ENCODE measurements around the gene MS4A18. TPM values are rescaled to one million over a fixed set of nuclear protein-coding genes. Genes with fewer than 3 reads are reported as not detected.

The MS4A18 gene
- total and polyA plus RNA-seq, 4 donors: not detected

- H3K4me3 ChIP-seq (ENCODE audit: low read depth in 1 of 3, low read length in 3 of 3): no peak overlapping the region
- peaks cover 0 to 2% (median 0%) of the 10 kb centered on the region in 4 donors for H3K9me3 ChIP-seq (ENCODE audit: control insufficient read depth in 4 of 4, low read length in 3 of 4)
- H3K27ac ChIP-seq (ENCODE audit: low read depth in 1 of 2, low read length in 2 of 2): no peak overlapping the region
- DNase-seq (ENCODE audit: low spot score): peak; percentile 81
- 20% methylated on average over 15 of the region's 15 CpGs for WGBS
- H3K4me1 ChIP-seq (ENCODE audit: control insufficient read depth in 4 of 4, insufficient read depth in 4 of 4, low read length in 3 of 4): no peaks in the 10 kb centered on the region
- H3K9ac ChIP-seq (ENCODE audit: low read depth in 1 of 2, low read length in 2 of 2): no peak overlapping the region
- H3K27me3 ChIP-seq (ENCODE audit: control insufficient read depth in 4 of 4, insufficient read depth in 4 of 4, low read length in 3 of 4): no peaks in the 10 kb centered on the region
- no peak for TF ChIP-seq FOXA2 (IDR thresholded peaks at IDR 0.05)
- TF ChIP-seq RAD21 (IDR thresholded peaks at IDR 0.05): peak; percentile 78 to 85
- TF ChIP-seq NR2F2 (IDR thresholded peaks at IDR 0.05): no peak
- peak; percentile 93 for TF ChIP-seq CTCF (IDR thresholded peaks at IDR 0.05; ENCODE audit: low read depth, low read length, missing input control)
- H3K36me3 ChIP-seq (ENCODE audit: control insufficient read depth in 4 of 4, insufficient read depth in 3 of 4, low read depth in 1 of 4, low read length in 3 of 4): no peaks in the 10 kb centered on the region
Observed at GRCh38 chr11:60775420-60775961, 51.0 kb downstream of the MS4A18 start.

- Histone ChIP-seq H3K36me3 (ENCODE audit: control insufficient read depth in 4 of 4, insufficient read depth in 3 of 4, low read depth in 1 of 4, low read length in 3 of 4) (no peaks in the 10 kb centered on the region), H3K4me1 (ENCODE audit: control insufficient read depth in 4 of 4, insufficient read depth in 4 of 4, low read length in 3 of 4) (no peaks in the 10 kb centered on the region), H3K27ac (ENCODE audit: low read depth in 1 of 2, low read length in 2 of 2) (no peak overlapping the region), H3K4me3 (ENCODE audit: low read depth in 1 of 3, low read length in 3 of 3) (no peak overlapping the region), H3K27me3 (ENCODE audit: control insufficient read depth in 4 of 4, insufficient read depth in 4 of 4, low read length in 3 of 4) (no peaks in the 10 kb centered on the region), H3K9me3 (ENCODE audit: control insufficient read depth in 4 of 4, low read length in 3 of 4) (peaks cover 0 to 2% (median 0%) of the 10 kb centered on the region in 4 donors), H3K9ac (ENCODE audit: low read depth in 1 of 2, low read length in 2 of 2) (no peak overlapping the region)
- 82% methylated on average over 4 of the region's 4 CpGs for WGBS
- TF ChIP-seq FOXA2 (IDR thresholded peaks at IDR 0.05): no peak
- no peak for TF ChIP-seq EGR1 (IDR thresholded peaks at IDR 0.05; ENCODE audit: low read depth in 2 of 2)
- no peak for TF ChIP-seq SP1 (IDR thresholded peaks at IDR 0.05)
- no peak for TF ChIP-seq TAF1 (conservative IDR thresholded peaks at IDR 0.05)
- no peak for TF ChIP-seq HNF4A (conservative IDR thresholded peaks at IDR 0.05)
- no peak for TF ChIP-seq REST (IDR thresholded peaks at IDR 0.05)
- no peak for TF ChIP-seq ATF3 (IDR thresholded peaks at IDR 0.05)
- no peak for TF ChIP-seq CTCF (IDR thresholded peaks at IDR 0.05; ENCODE audit: low read depth, low read length, missing input control)
- DNase-seq (ENCODE audit: low spot score): no peak
Observed at GRCh38 chr11:60776167-60776566, 51.6 kb downstream of the MS4A18 start.
